GM12874 (cell line): ENCODE data around the gene SPO11.
A peak's percentile ranks its signal among the peaks of the same experiment; 100 is the strongest.

Experiments used
- CTCF ChIP-seq: IDR thresholded peaks from 2 replicates; pipeline ENCODE4 v1.5.1; 2011; ENCODE audit warnings: low read depth, mild to moderate bottlenecking, control low read depth, low read length, moderate library complexity; ENCODE audit not compliant: insufficient read depth

Gene SPO11

GRCh38 chr20:57329608-57330221 lies at the start of gene SPO11:
Gene SPO11 (plus strand): TSS chr20:57329803. CDS start chr20:57329868, 65 bp downstream.
- TF ChIP-seq CTCF, result 0 out of 2 replicates have a peak, but pooled peaks have one; percentile 12

- no peak for TF ChIP-seq CTCF
Observed at GRCh38 chr20:57280221-57280620, 49.4 kb upstream of the SPO11 start.

GRCh38 chr20:57281900-57282299 lies 47.7 kb upstream of the SPO11 start:
- no peak for TF ChIP-seq CTCF

GRCh38 chr20:57282670-57283361 lies 46.8 kb upstream of the SPO11 start:
- TF ChIP-seq CTCF, result no peak

- TF ChIP-seq CTCF, result no peak
Observed at GRCh38 chr20:57283860-57284259, 45.7 kb upstream of the SPO11 start.

GRCh38 chr20:57287007-57287880 lies 42.4 kb upstream of the SPO11 start:
- TF ChIP-seq CTCF, result no peak

- no peak for TF ChIP-seq CTCF
Observed at GRCh38 chr20:57287901-57288300, 41.7 kb upstream of the SPO11 start.
